ENCODE results near the gene OR52I1. TPM values are rescaled to one million over a fixed set of nuclear protein-coding genes. Genes with fewer than 3 reads are reported as not detected.

The OR52I1 gene
- total and polyA plus RNA-seq, 5 donors from 2014 or later, result not detected

DNA sequence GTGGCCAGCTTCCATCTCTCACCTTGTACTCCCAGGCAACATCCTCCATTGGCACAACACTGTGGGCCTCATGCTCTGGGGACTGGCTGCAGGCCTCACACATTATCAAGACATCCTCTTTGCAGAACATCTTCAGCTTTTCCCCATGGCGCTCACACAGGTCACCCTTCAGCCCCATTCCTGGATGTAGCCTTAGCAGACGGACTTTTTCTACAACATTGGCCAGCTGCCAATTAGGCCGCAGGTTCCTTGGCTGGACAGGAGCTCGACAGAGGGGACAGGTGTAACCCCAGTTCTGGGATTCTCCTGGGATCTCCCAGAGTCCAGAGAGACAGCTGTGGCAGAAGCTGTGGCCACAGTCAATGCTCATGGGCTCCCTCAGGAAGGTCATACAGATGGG lies 11.2 kb downstream of the OR52I1 start:
- no peak for ATAC-seq (ENCODE audit: low read depth in 2 of 2)
- H3K27ac ChIP-seq (ENCODE audit: insufficient read depth, low read length, poor library complexity, severe bottlenecking), result no peak overlapping the region
- DNase-seq, result no peak
- no peaks in the 10 kb centered on the region for H3K9me3 ChIP-seq (ENCODE audit: control insufficient read depth in 2 of 2, low read length in 2 of 2)
- Mint-ChIP-seq H3K4me1 (peaks cover 25 to 57% (median 38%) of the 10 kb centered on the region in 4 donors), H3K27ac (peak overlapping the region in 1 of 3 donors; percentile 45), H3K27me3 (no peaks in the 10 kb centered on the region), H3K36me3 (peaks cover 43% of the 10 kb centered on the region), H3K4me3 (peak overlapping the region in 2 of 4 donors; percentile 8 to 33), H3K9me3 (no peaks in the 10 kb centered on the region)
- no peak overlapping the region for H3K4me3 ChIP-seq (ENCODE audit: low read depth, low read length)
- no peaks in the 10 kb centered on the region for H3K27me3 ChIP-seq (ENCODE audit: control insufficient read depth, insufficient read depth, low read length)
- H3K4me1 ChIP-seq (ENCODE audit: control insufficient read depth, insufficient read depth, low read length, poor library complexity, severe bottlenecking), result peaks cover 24% of the 10 kb centered on the region
- H3K36me3 ChIP-seq (ENCODE audit: control insufficient read depth, insufficient read depth, low read length), result peaks cover 40% of the 10 kb centered on the region

DNA sequence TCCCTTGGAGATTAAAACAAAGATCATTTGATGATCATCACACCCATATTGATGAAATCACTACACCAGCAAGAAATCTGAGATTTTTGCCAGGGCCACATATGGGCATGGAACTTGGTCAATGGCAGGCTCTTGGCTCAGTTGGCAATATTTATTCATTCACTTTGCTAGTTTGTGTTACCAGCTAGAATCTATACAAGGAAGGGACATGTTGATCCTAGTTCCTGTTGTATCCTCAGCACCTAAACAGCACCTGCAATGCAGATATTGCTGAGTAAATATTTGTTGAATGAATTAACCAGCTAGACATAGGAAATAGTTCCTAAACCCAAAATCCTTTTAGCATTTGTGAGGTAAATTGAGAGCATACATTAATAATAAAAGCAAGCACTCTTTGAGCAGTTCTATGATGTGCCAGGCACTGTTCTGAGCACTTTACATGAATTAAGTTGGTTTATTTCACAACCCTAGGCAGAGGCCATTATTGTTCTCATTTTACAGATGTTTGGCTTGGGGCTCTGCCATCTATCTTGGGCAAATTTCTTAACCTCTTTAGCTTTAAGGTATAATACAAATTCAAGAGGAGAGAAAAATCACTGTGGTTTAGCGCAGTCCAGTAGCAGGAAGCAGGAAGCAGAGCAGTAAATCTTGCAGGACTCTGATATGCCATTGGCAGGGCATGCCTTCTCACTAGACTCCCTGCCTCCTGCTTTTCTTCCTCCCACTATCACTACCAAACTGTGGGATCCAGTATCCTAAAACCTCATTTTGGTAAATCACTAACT lies 12.6 kb downstream of the OR52I1 start:
- ATAC-seq (ENCODE audit: low read depth in 2 of 2), result no peak
- Histone ChIP-seq H3K9me3 (ENCODE audit: control insufficient read depth in 2 of 2, low read length in 2 of 2) (no peaks in the 10 kb centered on the region), H3K4me1 (ENCODE audit: control insufficient read depth, insufficient read depth, low read length, poor library complexity, severe bottlenecking) (peaks cover 31% of the 10 kb centered on the region), H3K27me3 (ENCODE audit: control insufficient read depth, insufficient read depth, low read length) (no peaks in the 10 kb centered on the region), H3K36me3 (ENCODE audit: control insufficient read depth, insufficient read depth, low read length) (peaks cover 27% of the 10 kb centered on the region), H3K4me3 (ENCODE audit: low read depth, low read length) (peak overlapping the region; percentile 94), H3K27ac (ENCODE audit: insufficient read depth, low read length, poor library complexity, severe bottlenecking) (no peak overlapping the region)
- Mint-ChIP-seq H3K36me3 (peaks cover 29% of the 10 kb centered on the region), H3K9me3 (no peaks in the 10 kb centered on the region), H3K4me1 (peaks cover 31 to 63% (median 43%) of the 10 kb centered on the region in 4 donors), H3K27ac (peak overlapping the region in 2 of 3 donors; percentile 95 to 97), H3K27me3 (no peaks in the 10 kb centered on the region), H3K4me3 (peak overlapping the region; percentile 84 to 97 (median 96))
- no peak for DNase-seq

- H3K9me3 ChIP-seq (ENCODE audit: control insufficient read depth in 2 of 2, low read length in 2 of 2), result no peaks in the 10 kb centered on the region
- ATAC-seq (ENCODE audit: low read depth in 2 of 2), result no peak
- H3K27me3 Mint-ChIP-seq, result no peaks in the 10 kb centered on the region
- H3K27ac Mint-ChIP-seq, result peak overlapping the region; percentile 8 to 97 (median 95)
- peak overlapping the region; percentile 84 to 97 (median 96) for H3K4me3 Mint-ChIP-seq
- peaks cover 20% of the 10 kb centered on the region for H3K36me3 ChIP-seq (ENCODE audit: control insufficient read depth, insufficient read depth, low read length)
- no peak overlapping the region for H3K27ac ChIP-seq (ENCODE audit: insufficient read depth, low read length, poor library complexity, severe bottlenecking)
- H3K27me3 ChIP-seq (ENCODE audit: control insufficient read depth, insufficient read depth, low read length), result no peaks in the 10 kb centered on the region
- peak in 1 of 3 donors; percentile 10 for DNase-seq
- peaks cover 31 to 63% (median 43%) of the 10 kb centered on the region in 4 donors for H3K4me1 Mint-ChIP-seq
- peaks cover 31% of the 10 kb centered on the region for H3K4me1 ChIP-seq (ENCODE audit: control insufficient read depth, insufficient read depth, low read length, poor library complexity, severe bottlenecking)
- H3K36me3 Mint-ChIP-seq, result peaks cover 25% of the 10 kb centered on the region
- H3K4me3 ChIP-seq (ENCODE audit: low read depth, low read length), result peak overlapping the region; percentile 94
- no peaks in the 10 kb centered on the region for H3K9me3 Mint-ChIP-seq
Measured at GRCh38 chr11:4607096-4607495, 13.3 kb downstream of the OR52I1 start.

- H3K36me3 ChIP-seq (ENCODE audit: control insufficient read depth, insufficient read depth, low read length), result peaks cover 14% of the 10 kb centered on the region
- Mint-ChIP-seq H3K4me1 (peaks cover 31 to 63% (median 43%) of the 10 kb centered on the region in 4 donors), H3K27ac (peak within 1 kb of the TSS; percentile 94 to 97 (median 95)), H3K4me3 (peak within 1 kb of the TSS; percentile 84 to 97 (median 96)), H3K27me3 (no peaks in the 10 kb centered on the region), H3K36me3 (peaks cover 18% of the 10 kb centered on the region), H3K9me3 (no peaks in the 10 kb centered on the region)
- peak within 1 kb of the TSS; percentile 94 for H3K4me3 ChIP-seq (ENCODE audit: low read depth, low read length)
- peak within 1 kb of the TSS; percentile 80 for H3K27ac ChIP-seq (ENCODE audit: insufficient read depth, low read length, poor library complexity, severe bottlenecking)
- no peaks in the 10 kb centered on the region for H3K27me3 ChIP-seq (ENCODE audit: control insufficient read depth, insufficient read depth, low read length)
- peak; percentile 100 for ATAC-seq (ENCODE audit: low read depth in 2 of 2)
- no peaks in the 10 kb centered on the region for H3K9me3 ChIP-seq (ENCODE audit: control insufficient read depth in 2 of 2, low read length in 2 of 2)
- peaks cover 31% of the 10 kb centered on the region for H3K4me1 ChIP-seq (ENCODE audit: control insufficient read depth, insufficient read depth, low read length, poor library complexity, severe bottlenecking)
- peak; percentile 90 to 97 (median 94) for DNase-seq
Measured at GRCh38 chr11:4607781-4608666, 14.2 kb downstream of the OR52I1 start, which contains the start of gene TRIM68. TRIM68 (minus strand) TSS chr11:4608231; CDS start chr11:4605504, 2,727 bp downstream.

DNA sequence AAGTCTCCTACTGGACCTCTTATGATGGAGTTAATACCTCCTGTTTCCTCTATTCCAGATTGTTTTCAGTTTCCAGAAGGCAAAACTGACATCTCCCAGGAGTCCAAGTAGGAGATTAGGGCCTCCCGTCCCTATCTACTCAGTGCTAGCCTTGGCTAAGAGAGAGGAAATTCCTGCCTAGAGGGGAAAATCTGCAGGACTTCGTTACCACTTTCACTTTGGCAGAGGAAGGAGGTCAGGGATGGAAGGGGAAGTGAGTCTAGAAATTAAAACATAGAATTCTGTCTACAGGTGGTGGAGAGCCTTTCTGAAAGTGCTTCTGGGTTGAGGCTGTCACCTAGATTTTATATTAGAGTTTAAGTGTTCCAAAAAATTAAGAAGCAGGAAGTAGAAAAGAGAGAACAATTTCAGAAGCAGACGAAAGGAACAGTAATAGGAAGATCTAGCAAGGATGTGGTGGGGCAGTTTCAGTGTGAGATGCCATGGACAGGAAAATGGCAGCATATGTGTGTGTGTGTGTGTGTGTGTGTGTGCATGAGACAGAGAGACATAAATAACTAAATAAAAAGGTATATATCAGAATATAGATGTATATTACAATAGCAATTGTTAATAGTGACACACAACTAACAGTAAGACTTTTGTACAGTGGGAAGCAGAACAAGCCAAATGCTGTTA lies 16.6 kb downstream of the OR52I1 start:
- Histone ChIP-seq H3K4me1 (ENCODE audit: control insufficient read depth, insufficient read depth, low read length, poor library complexity, severe bottlenecking) (peaks cover 31% of the 10 kb centered on the region), H3K4me3 (ENCODE audit: low read depth, low read length) (peak overlapping the region; percentile 75), H3K27me3 (ENCODE audit: control insufficient read depth, insufficient read depth, low read length) (peaks cover 3% of the 10 kb centered on the region), H3K9me3 (ENCODE audit: control insufficient read depth in 2 of 2, low read length in 2 of 2) (no peaks in the 10 kb centered on the region), H3K36me3 (ENCODE audit: control insufficient read depth, insufficient read depth, low read length) (no peaks in the 10 kb centered on the region), H3K27ac (ENCODE audit: insufficient read depth, low read length, poor library complexity, severe bottlenecking) (peak overlapping the region; percentile 80)
- Mint-ChIP-seq H3K27me3 (peaks cover 7% of the 10 kb centered on the region), H3K4me1 (peaks cover 22 to 51% (median 40%) of the 10 kb centered on the region in 4 donors), H3K9me3 (peaks cover 0 to 1% (median 0%) of the 10 kb centered on the region in 7 donors), H3K4me3 (peak overlapping the region; percentile 22 to 84 (median 69)), H3K27ac (peak overlapping the region; percentile 49 to 99 (median 97)), H3K36me3 (no peaks in the 10 kb centered on the region)
- peak in 2 of 3 donors; percentile 19 to 51 for DNase-seq
- ATAC-seq (ENCODE audit: low read depth in 2 of 2), result no peak

DNA sequence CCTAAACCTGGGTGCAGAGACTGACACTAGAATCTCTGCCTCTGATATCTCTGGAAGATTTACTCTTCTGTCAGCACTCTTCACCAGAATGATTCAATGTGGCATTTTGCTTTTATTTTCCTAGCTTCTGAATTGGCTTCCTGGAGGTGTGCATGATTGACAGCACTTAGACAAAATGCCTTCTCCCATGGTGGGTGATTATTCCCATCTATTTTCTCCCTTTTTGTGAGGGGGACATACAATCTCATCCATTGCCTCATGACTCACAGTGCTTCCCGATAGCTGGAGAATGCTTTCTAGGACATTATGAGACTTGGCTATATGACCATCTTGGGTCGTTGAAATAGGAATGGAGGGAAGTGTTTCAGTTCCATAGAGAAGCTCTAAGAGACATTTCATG lies 18.1 kb downstream of the OR52I1 start:
- peaks cover 0 to 1% (median 0%) of the 10 kb centered on the region in 7 donors for H3K9me3 Mint-ChIP-seq
- DNase-seq (no peak), ATAC-seq (ENCODE audit: low read depth in 2 of 2) (no peak)
- peaks cover 7% of the 10 kb centered on the region for H3K27me3 ChIP-seq (ENCODE audit: control insufficient read depth, insufficient read depth, low read length)
- H3K36me3 Mint-ChIP-seq, result no peaks in the 10 kb centered on the region
- H3K27ac Mint-ChIP-seq, result no peak overlapping the region
- H3K27me3 Mint-ChIP-seq, result peaks cover 7% of the 10 kb centered on the region
- H3K27ac ChIP-seq (ENCODE audit: insufficient read depth, low read length, poor library complexity, severe bottlenecking), result no peak overlapping the region
- H3K4me1 ChIP-seq (ENCODE audit: control insufficient read depth, insufficient read depth, low read length, poor library complexity, severe bottlenecking), result peaks cover 21% of the 10 kb centered on the region
- no peak overlapping the region for H3K4me3 ChIP-seq (ENCODE audit: low read depth, low read length)
- H3K9me3 ChIP-seq (ENCODE audit: control insufficient read depth in 2 of 2, low read length in 2 of 2), result no peaks in the 10 kb centered on the region
- peaks cover 12 to 36% (median 30%) of the 10 kb centered on the region in 4 donors for H3K4me1 Mint-ChIP-seq
- H3K36me3 ChIP-seq (ENCODE audit: control insufficient read depth, insufficient read depth, low read length), result no peaks in the 10 kb centered on the region
- H3K4me3 Mint-ChIP-seq, result no peak overlapping the region

GRCh38 chr11:4615856-4616444 lies 22.1 kb downstream of the OR52I1 start:
- Mint-ChIP-seq H3K9me3 (peaks cover 0 to 1% (median 0%) of the 10 kb centered on the region in 7 donors), H3K4me3 (no peak overlapping the region), H3K36me3 (no peaks in the 10 kb centered on the region), H3K4me1 (no peaks in the 10 kb centered on the region), H3K27ac (no peak overlapping the region), H3K27me3 (peaks cover 7% of the 10 kb centered on the region)
- no peak overlapping the region for H3K4me3 ChIP-seq (ENCODE audit: low read depth, low read length)
- no peak for DNase-seq
- H3K27ac ChIP-seq (ENCODE audit: insufficient read depth, low read length, poor library complexity, severe bottlenecking), result no peak overlapping the region
- H3K36me3 ChIP-seq (ENCODE audit: control insufficient read depth, insufficient read depth, low read length), result no peaks in the 10 kb centered on the region
- no peaks in the 10 kb centered on the region for H3K4me1 ChIP-seq (ENCODE audit: control insufficient read depth, insufficient read depth, low read length, poor library complexity, severe bottlenecking)
- peaks cover 13% of the 10 kb centered on the region for H3K27me3 ChIP-seq (ENCODE audit: control insufficient read depth, insufficient read depth, low read length)
- ATAC-seq (ENCODE audit: low read depth in 2 of 2), result no peak
- H3K9me3 ChIP-seq (ENCODE audit: control insufficient read depth in 2 of 2, low read length in 2 of 2), result no peaks in the 10 kb centered on the region

Measured in CD4-positive, CD25-positive, alpha-beta regulatory T cell (primary cell).